A549 (cell line): Measurements from ENCODE around the gene CHRNA1. TPM values are rescaled to one million over a fixed set of nuclear protein-coding genes. Genes with fewer than 3 reads are reported as not detected.

Experiments
- ATAC-seq, 2 experiments: fragments of 200-7000 bp in 1 of 2; fragments of >200 bp in 1 of 2; cut with Nextera tagmentation in 1 of 2; cut with Tn5 transposase in 1 of 2; 3 replicates each; pipeline versions ENCODE4 v1.8.0 to v1.9.1; 2018 to 2020; ENCODE audit warnings: mild to moderate bottlenecking in 1 of 2, moderate library complexity in 1 of 2
- CTCF ChIA-PET: fragments of 300-600 bp; sonication (Branson Sonifier 250); formaldehyde crosslinking; extraction: SDS; loops from one replicate; lab custom pipeline; 2021; ENCODE audit warnings: antibody characterized with exemption, inconsistent platforms; lab: Yijun Ruan, JAX
- POLR2A ChIA-PET: fragments of 350-600 bp; formaldehyde crosslinking; extraction: SDS; loops from one replicate; lab custom pipeline; 2021; ENCODE audit warnings: antibody characterized with exemption, inconsistent platforms; lab: Yijun Ruan, JAX
- DNase-seq, 2 experiments: peaks; one replicate each; pipeline versions ENCODE4 v3.0.0 to v3.0.0-alpha.2; 2011 to 2016; ENCODE audit warnings: low read depth in 1 of 2, low spot score in 1 of 2
- FAIRE-seq: peaks from 2 replicates; lab custom pipeline; 2011; peaks lifted over from hg19 to GRCh38; lab: Jason Lieb, UNC
- H3K27ac ChIP-seq, 2 experiments: fragments of >200 bp; sonication (Bioruptor Twin); formaldehyde crosslinking; 3 replicates each; pipeline ENCODE4 v1.5.1; 2016 to 2017
- H3K4me1 ChIP-seq: fragments of >200 bp; sonication (Bioruptor Twin); formaldehyde crosslinking; 3 replicates; pipeline ENCODE4 v1.6.1; 2016
- H3K4me2 ChIP-seq: fragments of >200 bp; sonication (Bioruptor Twin); formaldehyde crosslinking; 3 replicates; pipeline ENCODE4 v1.6.1; 2016
- H3K4me3 ChIP-seq: fragments of >200 bp; sonication (Bioruptor Twin); formaldehyde crosslinking; 3 replicates; pipeline ENCODE4 v1.5.1; 2016
- H3K9me3 ChIP-seq: fragments of >200 bp; sonication (Bioruptor Twin); formaldehyde crosslinking; 3 replicates; pipeline ENCODE4 v1.6.1; 2016
- BHLHE40 ChIP-seq: IDR thresholded peaks from 2 replicates; pipeline ENCODE4 v1.6.1; 2012; ENCODE audit warnings: low read depth, low read length, inconsistent platforms
- EHF ChIP-seq: fragments of 250-450 bp; sonication (Bioruptor Pico); IDR thresholded peaks from 2 replicates; pipeline ENCODE4 v1.5.0; 2020; ENCODE audit warnings: mild to moderate bottlenecking
- EHMT2 ChIP-seq: fragments of 200-600 bp; sonication (generic); IDR thresholded peaks from 2 replicates; pipeline ENCODE4 v1.6.1; 2016; ENCODE audit warnings: antibody characterized with exemption, low read depth, mild to moderate bottlenecking, moderate library complexity
- ESRRA ChIP-seq: fragments of 150-350 bp; IDR thresholded peaks from 2 replicates; pipeline ENCODE4 v1.6.1; 2014; ENCODE audit warnings: mild to moderate bottlenecking, low read length, borderline replicate concordance
- FOSB ChIP-seq: fragments of 250-450 bp; sonication (Bioruptor Pico); IDR thresholded peaks from 2 replicates; pipeline ENCODE4 v1.5.0; 2020; ENCODE audit warnings: mild to moderate bottlenecking, moderate library complexity
- FOSL2 ChIP-seq, 2 experiments: fragments of 450-650 bp in 1 of 2; fragments of >200 bp in 1 of 2; sonication (Bioruptor Twin) in 1 of 2; formaldehyde crosslinking; IDR thresholded peaks; 2 replicates each; pipeline versions ENCODE4 v1.5.0 to v1.6.1; 2016 to 2020; ENCODE audit warnings: mild to moderate bottlenecking in 1 of 2, moderate library complexity in 1 of 2
- HEYL ChIP-seq: fragments of 250-450 bp; sonication (Bioruptor Pico); IDR thresholded peaks from 2 replicates; pipeline ENCODE4 v1.8.0; 2021; ENCODE audit warnings: mild to moderate bottlenecking, moderate library complexity
- HOXB13 ChIP-seq: fragments of 250-450 bp; sonication (Bioruptor Pico); IDR thresholded peaks from 2 replicates; pipeline ENCODE4 v1.5.0; 2020; ENCODE audit warnings: low read depth, mild to moderate bottlenecking, moderate library complexity
- HOXB5 ChIP-seq: fragments of 250-450 bp; sonication (Bioruptor Pico); IDR thresholded peaks from 2 replicates; pipeline ENCODE4 v1.5.0; 2020; ENCODE audit warnings: mild to moderate bottlenecking, moderate library complexity
- JUNB ChIP-seq: fragments of >200 bp; sonication (Bioruptor Twin); formaldehyde crosslinking; IDR thresholded peaks from 2 replicates; pipeline ENCODE4 v1.6.1; 2016
- KDM5A ChIP-seq: fragments of 200-600 bp; sonication (generic); IDR thresholded peaks from 2 replicates; pipeline ENCODE4 v1.6.1; 2016; ENCODE audit warnings: antibody characterized with exemption, mild to moderate bottlenecking
- MAZ ChIP-seq: fragments of 150-350 bp; IDR thresholded peaks from 2 replicates; pipeline ENCODE4 v1.6.1; 2014; ENCODE audit warnings: antibody characterized with exemption, low read depth, low read length, borderline replicate concordance
- MYC ChIP-seq: IDR thresholded peaks from 2 replicates; pipeline ENCODE4 v1.6.1; 2012; ENCODE audit warnings: mild to moderate bottlenecking, inconsistent platforms, low read length, improper control_type of control experiment, borderline replicate concordance
- POLR2AphosphoS2 ChIP-seq: conservative IDR thresholded peaks from 2 replicates; pipeline ENCODE4 v1.6.1; 2012; ENCODE audit warnings: low read length, improper control_type of control experiment, inconsistent platforms
- RARB ChIP-seq: fragments of 250-450 bp; sonication (Bioruptor Pico); IDR thresholded peaks from 2 replicates; pipeline ENCODE4 v1.8.0; 2021; ENCODE audit warnings: mild to moderate bottlenecking, moderate library complexity
- RCOR1 ChIP-seq: fragments of 150-350 bp; IDR thresholded peaks from 2 replicates; pipeline ENCODE4 v1.6.1; 2014; ENCODE audit warnings: antibody characterized with exemption, low read length, low read depth
- RNF2 ChIP-seq: fragments of 200-600 bp; sonication (generic); IDR thresholded peaks from 2 replicates; pipeline ENCODE4 v1.6.1; 2016; ENCODE audit warnings: low read depth, mild to moderate bottlenecking, antibody characterized with exemption, moderate library complexity, borderline replicate concordance
- TP53 ChIP-seq: fragments of 250-450 bp; sonication (Bioruptor Pico); IDR thresholded peaks from 2 replicates; pipeline ENCODE4 v1.5.0; 2021; ENCODE audit warnings: mild to moderate bottlenecking, moderate library complexity
- ZFP36 ChIP-seq: fragments of 450-650 bp; IDR thresholded peaks from 2 replicates; pipeline ENCODE4 v1.6.1; 2014; ENCODE audit warnings: borderline replicate concordance; ENCODE audit not compliant: partially characterized antibody
- ZSCAN20 ChIP-seq: fragments of 250-450 bp; sonication (Bioruptor Pico); IDR thresholded peaks from 2 replicates; pipeline ENCODE4 v1.8.0; 2022; ENCODE audit warnings: mild to moderate bottlenecking, moderate library complexity
- WGBS: methylation state at CpG from one replicate; pipeline ENCODE4 v1.1.6; 2017; ENCODE audit errors: missing lambda C conversion rate; 5-methylcytosine and 5-hydroxymethylcytosine counted together
- polyA plus RNA-seq, 4 experiments: library from polyadenylated mRNA; depleted of rRNA in 3 of 4; stranded (reverse); fragments of >200 nt; fragmentation: RNase III in 1 of 4; extraction: RNeasy Plus Mini Kit Qiagen cat#74134 plus additional on column Dnase treatment in 1 of 4; gene quantifications; 2 replicates in 3 of 4; 3 replicates in 1 of 4; pipeline ENCODE4 v1.2.3, GENCODE V29; 2011 to 2017
- TF ChIP-seq, protein P1 (sequence below): IDR thresholded peaks from 2 replicates; pipeline ENCODE4 v1.6.1; 2012; ENCODE audit warnings: low read depth, borderline replicate concordance
- TF ChIP-seq, protein P2 (sequence below): fragments of 450-650 bp; IDR thresholded peaks from 2 replicates; pipeline ENCODE4 v1.6.1; 2014; ENCODE audit warnings: antibody characterized with exemption
- TF ChIP-seq, protein P3 (sequence below): IDR thresholded peaks from 2 replicates; pipeline ENCODE4 v1.6.1; 2012
- TF ChIP-seq, protein P4 (sequence below): fragments of 250-450 bp; sonication (Bioruptor Pico); IDR thresholded peaks from 2 replicates; pipeline ENCODE4 v1.5.0; 2021; ENCODE audit warnings: mild to moderate bottlenecking, moderate library complexity, borderline replicate concordance
- TF ChIP-seq, protein P5 (sequence below): fragments of 150-350 bp; IDR thresholded peaks from 2 replicates; pipeline ENCODE4 v1.6.1; 2014; ENCODE audit warnings: low read depth, mild to moderate bottlenecking, low read length

The CHRNA1 gene
- polyA plus RNA-seq, 2 of the 4 experiments (the other 2 are of a cell fraction) = not detected

DNA sequence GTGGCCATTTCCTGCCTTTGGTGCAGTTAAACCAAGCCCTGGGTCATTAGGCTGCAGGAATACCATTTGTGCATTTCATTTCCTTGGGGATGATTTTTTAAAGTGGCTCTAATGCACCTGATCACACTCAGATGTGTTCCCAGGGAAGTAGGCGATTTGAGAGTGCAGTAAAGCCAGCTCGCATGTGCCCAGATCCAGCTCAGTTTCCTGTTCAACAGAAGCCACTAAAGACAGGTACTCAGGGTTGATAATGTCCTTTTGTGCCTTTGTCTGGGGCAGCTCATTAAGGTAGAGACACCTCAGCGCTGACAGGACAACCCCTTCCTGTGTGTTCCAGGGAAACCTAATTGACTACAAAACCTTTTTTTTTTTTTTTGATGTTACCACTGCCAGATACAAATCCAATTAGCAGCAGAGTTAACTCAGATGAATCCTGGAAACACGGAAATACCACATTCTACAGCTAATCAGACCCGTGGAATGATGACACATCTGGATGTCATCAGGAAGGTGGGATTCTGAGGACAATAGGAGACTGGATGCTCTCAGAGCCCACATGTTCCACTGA lies 15.2 kb upstream of the CHRNA1 start:
- Histone ChIP-seq H3K27ac (no peak overlapping the region), H3K4me2 (no peak overlapping the region)
- FAIRE-seq = no peak
- CTCF ChIA-PET = interaction anchor here (0.6 to 2.7 kb wide), 5 partner anchors 15 to 206 kb away, joined by 3 to 7 read pairs (median 3); partner anchors contain the start of gene CHRNA1
- TF ChIP-seq RARB (CRISPR knock-in tag) = no peak
- TF ChIP-seq BHLHE40 = no peak
- no peak for TF ChIP-seq RCOR1
- TF ChIP-seq HOXB13 (CRISPR knock-in tag) = no peak
- no peak for TF ChIP-seq HOXB5 (CRISPR knock-in tag)
- no peak for TF ChIP-seq KDM5A
- no peak for TF ChIP-seq EHMT2
- TF ChIP-seq JUNB = no peak
- TF ChIP-seq ESRRA = no peak
- no peak for TF ChIP-seq ZSCAN20 (CRISPR knock-in tag)
- TF ChIP-seq, protein P1, sequence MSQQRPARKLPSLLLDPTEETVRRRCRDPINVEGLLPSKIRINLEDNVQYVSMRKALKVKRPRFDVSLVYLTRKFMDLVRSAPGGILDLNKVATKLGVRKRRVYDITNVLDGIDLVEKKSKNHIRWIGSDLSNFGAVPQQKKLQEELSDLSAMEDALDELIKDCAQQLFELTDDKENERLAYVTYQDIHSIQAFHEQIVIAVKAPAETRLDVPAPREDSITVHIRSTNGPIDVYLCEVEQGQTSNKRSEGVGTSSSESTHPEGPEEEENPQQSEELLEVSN = no peak
- TF ChIP-seq, all 56 proteins: peak for 0
- Histone ChIP-seq H3K4me1 (no peaks in the 10 kb centered on the region), H3K4me3 (no peak overlapping the region), H3K9me3 (no peaks in the 10 kb centered on the region)
- ATAC-seq (no peak), DNase-seq (no peak)
- WGBS = 67% methylated on average over 5 of the region's 5 CpGs
- POLR2A ChIA-PET = no interaction called here

DNA sequence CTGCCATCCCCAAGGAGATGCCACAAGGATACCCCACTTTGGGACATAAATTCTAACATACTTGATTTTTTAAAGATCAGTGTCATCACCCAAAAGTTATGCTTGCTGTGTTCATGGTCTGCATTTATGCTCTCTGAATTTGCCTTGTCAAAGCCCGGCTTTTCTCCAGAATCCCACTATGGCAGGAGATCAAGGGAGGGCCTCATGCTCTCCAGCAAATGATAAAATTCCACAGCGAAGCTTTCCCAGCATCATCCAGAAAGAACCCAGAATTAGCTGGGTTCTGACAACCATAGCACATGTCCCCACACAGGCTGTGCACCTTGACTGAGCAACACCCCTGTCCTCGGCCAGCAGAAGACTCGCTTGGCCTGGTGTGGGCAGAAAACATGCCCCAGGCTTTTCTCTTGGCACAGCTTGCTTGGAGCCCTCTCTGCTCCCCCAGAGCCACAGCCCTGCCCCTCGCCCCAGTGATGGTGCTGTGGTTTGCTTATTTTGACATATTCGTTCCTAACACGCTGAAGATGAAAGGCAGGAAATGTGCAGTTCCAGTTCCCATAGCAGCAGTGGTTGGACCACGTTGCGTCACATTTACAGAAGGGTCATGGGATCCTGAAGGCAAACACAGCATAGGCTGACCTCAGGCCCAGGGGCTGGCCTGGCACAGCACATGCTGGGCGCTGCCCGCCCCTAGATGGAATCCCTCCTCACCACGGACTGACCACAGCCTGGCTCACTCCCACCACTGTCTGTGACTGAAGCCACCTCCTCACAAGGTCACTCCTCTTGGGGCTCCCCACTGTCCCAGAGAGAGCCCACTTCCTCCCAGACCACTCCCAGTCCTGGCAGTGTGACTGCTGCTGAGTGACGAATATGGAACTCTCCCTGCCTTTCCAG lies 14.1 kb upstream of the CHRNA1 start:
- POLR2A ChIA-PET = no interaction called here
- no peak overlapping the region for H3K4me2 ChIP-seq
- CTCF ChIA-PET = interaction anchor here (1.3 to 10.8 kb wide), 2 partner anchors 14 to 210 kb away, joined by 3 to 274 read pairs; partner anchors contain the start of gene CHRNA1
- H3K4me3 ChIP-seq = no peak overlapping the region
- WGBS = 85% methylated on average over 10 of the region's 13 CpGs
- ATAC-seq (no peak), FAIRE-seq (no peak), DNase-seq (no peak)
- H3K9me3 ChIP-seq = no peaks in the 10 kb centered on the region
- no peak overlapping the region for H3K27ac ChIP-seq
- TF ChIP-seq JUNB (no peak), ZFP36 (no peak), FOSL2 (IDR thresholded peaks at IDR 0.05) (no peak), FOSL2 (CRISPR knock-in tag; IDR thresholded peaks at IDR 0.05) (no peak), HEYL (CRISPR knock-in tag) (no peak), TP53 (CRISPR knock-in tag) (no peak), FOSB (CRISPR knock-in tag) (no peak), RNF2 (no peak), MAZ (no peak), POLR2AphosphoS2 (no peak), RARB (CRISPR knock-in tag) (no peak), EHF (no peak), MYC (no peak)
- TF ChIP-seq, protein P2, sequence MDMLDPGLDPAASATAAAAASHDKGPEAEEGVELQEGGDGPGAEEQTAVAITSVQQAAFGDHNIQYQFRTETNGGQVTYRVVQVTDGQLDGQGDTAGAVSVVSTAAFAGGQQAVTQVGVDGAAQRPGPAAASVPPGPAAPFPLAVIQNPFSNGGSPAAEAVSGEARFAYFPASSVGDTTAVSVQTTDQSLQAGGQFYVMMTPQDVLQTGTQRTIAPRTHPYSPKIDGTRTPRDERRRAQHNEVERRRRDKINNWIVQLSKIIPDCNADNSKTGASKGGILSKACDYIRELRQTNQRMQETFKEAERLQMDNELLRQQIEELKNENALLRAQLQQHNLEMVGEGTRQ = no peak
- TF ChIP-seq, protein P3, sequence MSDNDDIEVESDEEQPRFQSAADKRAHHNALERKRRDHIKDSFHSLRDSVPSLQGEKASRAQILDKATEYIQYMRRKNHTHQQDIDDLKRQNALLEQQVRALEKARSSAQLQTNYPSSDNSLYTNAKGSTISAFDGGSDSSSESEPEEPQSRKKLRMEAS = no peak
- TF ChIP-seq, protein P4, sequence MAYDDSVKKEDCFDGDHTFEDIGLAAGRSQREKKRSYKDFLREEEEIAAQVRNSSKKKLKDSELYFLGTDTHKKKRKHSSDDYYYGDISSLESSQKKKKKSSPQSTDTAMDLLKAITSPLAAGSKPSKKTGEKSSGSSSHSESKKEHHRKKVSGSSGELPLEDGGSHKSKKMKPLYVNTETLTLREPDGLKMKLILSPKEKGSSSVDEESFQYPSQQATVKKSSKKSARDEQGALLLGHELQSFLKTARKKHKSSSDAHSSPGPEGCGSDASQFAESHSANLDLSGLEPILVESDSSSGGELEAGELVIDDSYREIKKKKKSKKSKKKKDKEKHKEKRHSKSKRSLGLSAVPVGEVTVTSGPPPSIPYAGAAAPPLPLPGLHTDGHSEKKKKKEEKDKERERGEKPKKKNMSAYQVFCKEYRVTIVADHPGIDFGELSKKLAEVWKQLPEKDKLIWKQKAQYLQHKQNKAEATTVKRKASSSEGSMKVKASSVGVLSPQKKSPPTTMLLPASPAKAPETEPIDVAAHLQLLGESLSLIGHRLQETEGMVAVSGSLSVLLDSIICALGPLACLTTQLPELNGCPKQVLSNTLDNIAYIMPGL (CRISPR knock-in tag) = no peak
- TF ChIP-seq, protein P5, sequence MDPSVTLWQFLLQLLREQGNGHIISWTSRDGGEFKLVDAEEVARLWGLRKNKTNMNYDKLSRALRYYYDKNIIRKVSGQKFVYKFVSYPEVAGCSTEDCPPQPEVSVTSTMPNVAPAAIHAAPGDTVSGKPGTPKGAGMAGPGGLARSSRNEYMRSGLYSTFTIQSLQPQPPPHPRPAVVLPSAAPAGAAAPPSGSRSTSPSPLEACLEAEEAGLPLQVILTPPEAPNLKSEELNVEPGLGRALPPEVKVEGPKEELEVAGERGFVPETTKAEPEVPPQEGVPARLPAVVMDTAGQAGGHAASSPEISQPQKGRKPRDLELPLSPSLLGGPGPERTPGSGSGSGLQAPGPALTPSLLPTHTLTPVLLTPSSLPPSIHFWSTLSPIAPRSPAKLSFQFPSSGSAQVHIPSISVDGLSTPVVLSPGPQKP = no peak
- TF ChIP-seq, all 56 proteins: peak for 0
- H3K4me1 ChIP-seq = no peaks in the 10 kb centered on the region
